DOHH2 (cell line): ENCODE measurements around the gene CENPM.

ENCODE experiments used
- H3F3A ChIP-seq: fragments of 200-600 bp; sonication (generic), shearing (Covaris generic); 2 replicates; pipeline ENCODE4 v1.6.0; 2016; ENCODE audit warnings: antibody characterized with exemption, mild to moderate bottlenecking; ENCODE audit not compliant: control insufficient read depth, insufficient read depth
- H3K27ac ChIP-seq: fragments of 200-600 bp; sonication (generic); 2 replicates; pipeline ENCODE4 v1.5.1; 2014; ENCODE audit warnings: low read depth, mild to moderate bottlenecking, low read length, moderate library complexity
- H3K27me3 ChIP-seq: fragments of 200-600 bp; sonication (generic); 2 replicates; pipeline ENCODE4 v1.6.1; 2014; ENCODE audit warnings: mild to moderate bottlenecking, low read length, mixed read lengths; ENCODE audit not compliant: control insufficient read depth
- H3K36me3 ChIP-seq: fragments of 200-600 bp; sonication (generic); 2 replicates; pipeline ENCODE4 v1.6.1; 2014; ENCODE audit warnings: mild to moderate bottlenecking, low read length, moderate library complexity, mixed read lengths; ENCODE audit not compliant: control insufficient read depth
- H3K4me1 ChIP-seq: fragments of 200-600 bp; sonication (generic); 2 replicates; pipeline ENCODE4 v1.6.1; 2014; ENCODE audit warnings: mild to moderate bottlenecking, low read length, mixed read lengths; ENCODE audit not compliant: control insufficient read depth
- H3K4me2 ChIP-seq: fragments of 200-600 bp; sonication (generic); 2 replicates; pipeline ENCODE4 v1.6.0; 2014; ENCODE audit warnings: mild to moderate bottlenecking, low read length, moderate library complexity
- H3K4me3 ChIP-seq: fragments of 200-600 bp; sonication (generic); 2 replicates; pipeline ENCODE4 v1.5.1; 2014; ENCODE audit warnings: mild to moderate bottlenecking, low read length, mixed read lengths
- H3K79me2 ChIP-seq: fragments of 200-600 bp; sonication (generic); 2 replicates; pipeline ENCODE4 v1.6.1; 2014; ENCODE audit warnings: mild to moderate bottlenecking, low read length, mixed read lengths; ENCODE audit not compliant: control insufficient read depth
- H3K9me2 ChIP-seq: fragments of 200-600 bp; sonication (generic); replicated peaks from 2 replicates; pipeline ENCODE4 v1.6.1; 2014; ENCODE audit warnings: mild to moderate bottlenecking, low read length, mixed read lengths; ENCODE audit not compliant: control insufficient read depth
- H3K9me3 ChIP-seq: fragments of 200-600 bp; sonication (generic); 2 replicates; pipeline ENCODE4 v1.6.1; 2014; ENCODE audit warnings: antibody characterized with exemption, low read length, mixed read lengths; ENCODE audit not compliant: control insufficient read depth, insufficient read depth
- H4K20me1 ChIP-seq: fragments of 200-600 bp; sonication (generic); 2 replicates; pipeline ENCODE4 v1.6.0; 2014; ENCODE audit warnings: low read depth, mild to moderate bottlenecking, antibody characterized with exemption, low read length, moderate library complexity; ENCODE audit not compliant: control insufficient read depth, insufficient read depth
- EZH2phosphoT487 ChIP-seq: fragments of 200-600 bp; sonication (generic); IDR thresholded peaks from 2 replicates; pipeline ENCODE4 v1.6.1; 2017; ENCODE audit warnings: borderline replicate concordance, mild to moderate bottlenecking, antibody characterized with exemption, low read length, moderate library complexity, mixed read lengths
- TF ChIP-seq, protein P1 (sequence below): fragments of 200-600 bp; sonication (generic); IDR thresholded peaks from one replicate; pipeline ENCODE4 v1.5.1; 2014; ENCODE audit warnings: antibody characterized with exemption, mild to moderate bottlenecking, low read depth, low read length; ENCODE audit not compliant: poor library complexity, severe bottlenecking

CENPM gene

DNA sequence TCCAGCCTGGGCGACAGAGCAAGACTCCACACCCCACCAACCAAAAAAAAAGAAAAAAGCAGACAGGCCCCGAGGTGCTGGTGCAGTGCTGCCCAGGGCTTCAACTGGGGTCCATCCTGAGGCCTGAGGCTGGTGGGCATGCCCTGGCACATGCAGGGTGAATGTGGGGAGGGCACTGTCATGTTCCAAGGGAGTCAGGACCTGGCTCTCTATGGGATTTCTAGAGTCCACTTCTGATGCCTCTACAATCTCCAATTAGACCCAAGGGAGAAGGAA is 10.1 kb downstream of the CENPM start:
- H3K36me3 ChIP-seq, result peaks cover 91% of the 10 kb centered on the region
- H4K20me1 ChIP-seq, result peaks cover 7% of the 10 kb centered on the region; the same call in 1 of the 2 replicates
- H3K79me2 ChIP-seq, result peaks cover 61% of the 10 kb centered on the region
- peak overlapping the region; percentile 56 for H3K4me3 ChIP-seq
- H3K9me3 ChIP-seq, result no peaks in the 10 kb centered on the region
- peaks cover 68% of the 10 kb centered on the region for H3F3A ChIP-seq
- peaks cover 100% of the 10 kb centered on the region for H3K4me1 ChIP-seq
- H3K27ac ChIP-seq, result peak overlapping the region; percentile 95
- H3K27me3 ChIP-seq, result no peaks in the 10 kb centered on the region
- peak overlapping the region; percentile 87 for H3K4me2 ChIP-seq
- H3K9me2 ChIP-seq, result no peaks in the 10 kb centered on the region
- no peak for TF ChIP-seq EZH2phosphoT487
- TF ChIP-seq, protein P1, sequence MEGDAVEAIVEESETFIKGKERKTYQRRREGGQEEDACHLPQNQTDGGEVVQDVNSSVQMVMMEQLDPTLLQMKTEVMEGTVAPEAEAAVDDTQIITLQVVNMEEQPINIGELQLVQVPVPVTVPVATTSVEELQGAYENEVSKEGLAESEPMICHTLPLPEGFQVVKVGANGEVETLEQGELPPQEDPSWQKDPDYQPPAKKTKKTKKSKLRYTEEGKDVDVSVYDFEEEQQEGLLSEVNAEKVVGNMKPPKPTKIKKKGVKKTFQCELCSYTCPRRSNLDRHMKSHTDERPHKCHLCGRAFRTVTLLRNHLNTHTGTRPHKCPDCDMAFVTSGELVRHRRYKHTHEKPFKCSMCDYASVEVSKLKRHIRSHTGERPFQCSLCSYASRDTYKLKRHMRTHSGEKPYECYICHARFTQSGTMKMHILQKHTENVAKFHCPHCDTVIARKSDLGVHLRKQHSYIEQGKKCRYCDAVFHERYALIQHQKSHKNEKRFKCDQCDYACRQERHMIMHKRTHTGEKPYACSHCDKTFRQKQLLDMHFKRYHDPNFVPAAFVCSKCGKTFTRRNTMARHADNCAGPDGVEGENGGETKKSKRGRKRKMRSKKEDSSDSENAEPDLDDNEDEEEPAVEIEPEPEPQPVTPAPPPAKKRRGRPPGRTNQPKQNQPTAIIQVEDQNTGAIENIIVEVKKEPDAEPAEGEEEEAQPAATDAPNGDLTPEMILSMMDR, result no peak

DNA sequence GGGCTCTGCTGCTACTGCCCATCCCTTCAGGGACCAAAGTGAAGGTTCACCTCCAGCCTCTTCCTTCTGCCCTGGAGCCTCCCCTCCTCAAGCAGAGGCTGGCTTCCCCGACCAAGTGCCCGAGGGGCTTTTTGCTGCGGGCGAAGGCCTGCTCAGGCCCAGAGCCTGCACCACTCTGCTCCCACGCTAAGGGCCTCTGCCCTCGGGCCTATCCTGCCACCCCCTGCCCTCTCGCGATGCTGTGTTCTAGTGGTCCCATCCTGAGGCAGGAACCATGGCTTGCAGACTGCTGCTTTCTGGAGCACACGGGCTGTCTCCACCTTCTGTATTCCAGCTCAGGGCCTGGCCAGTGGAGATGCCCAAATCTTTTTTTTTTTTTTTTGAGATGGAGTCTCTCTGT is 11.4 kb downstream of the CENPM start:
- Histone ChIP-seq H3F3A (peaks cover 64% of the 10 kb centered on the region), H3K9me2 (no peaks in the 10 kb centered on the region), H3K36me3 (peaks cover 78% of the 10 kb centered on the region), H4K20me1 (peaks cover under 1% of the 10 kb centered on the region; the same call in 1 of the 2 replicates), H3K79me2 (peaks cover 48% of the 10 kb centered on the region), H3K9me3 (no peaks in the 10 kb centered on the region), H3K4me2 (peak overlapping the region; percentile 87), H3K27ac (peak overlapping the region; percentile 95), H3K4me1 (peaks cover 100% of the 10 kb centered on the region), H3K27me3 (no peaks in the 10 kb centered on the region), H3K4me3 (peak overlapping the region; percentile 52)
- no peak for TF ChIP-seq EZH2phosphoT487
- TF ChIP-seq, protein P1, result no peak

DNA sequence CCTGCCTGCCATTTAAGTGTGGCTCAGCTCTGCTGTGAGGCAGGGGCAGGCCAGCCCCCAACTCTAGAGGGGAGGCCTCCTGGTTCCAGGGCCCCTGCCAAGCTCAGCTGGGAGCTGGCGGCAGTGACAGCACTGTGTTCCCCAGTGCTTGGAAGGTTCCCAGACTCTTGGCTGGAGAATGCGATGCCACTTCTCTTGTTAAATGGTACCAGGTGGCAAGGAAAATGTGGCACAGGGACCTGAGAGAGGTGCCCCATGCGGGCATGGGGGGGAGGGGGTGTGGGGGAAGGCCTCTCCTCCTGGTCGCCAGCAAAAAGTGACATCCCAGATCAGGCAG is 12.0 kb downstream of the CENPM start:
- TF ChIP-seq, protein P1, result no peak
- no peak for TF ChIP-seq EZH2phosphoT487
- peak overlapping the region; percentile 87 for H3K4me2 ChIP-seq
- H4K20me1 ChIP-seq, result no peaks in the 10 kb centered on the region
- H3K9me3 ChIP-seq, result no peaks in the 10 kb centered on the region
- H3K4me3 ChIP-seq, result peak overlapping the region; percentile 52
- peak overlapping the region; percentile 95 for H3K27ac ChIP-seq
- peaks cover 43% of the 10 kb centered on the region for H3K79me2 ChIP-seq
- H3K27me3 ChIP-seq, result no peaks in the 10 kb centered on the region
- no peaks in the 10 kb centered on the region for H3K9me2 ChIP-seq
- peaks cover 100% of the 10 kb centered on the region for H3K4me1 ChIP-seq
- H3K36me3 ChIP-seq, result peaks cover 73% of the 10 kb centered on the region
- H3F3A ChIP-seq, result peaks cover 60% of the 10 kb centered on the region
